Measurements from ENCODE around the gene ZFP2.
"Not testable (repeated sequence)": the region's sequence is repeated elsewhere in the genome, so short reads cannot be mapped to it uniquely, and the experiment has no call there.

The ZFP2 gene

DNA sequence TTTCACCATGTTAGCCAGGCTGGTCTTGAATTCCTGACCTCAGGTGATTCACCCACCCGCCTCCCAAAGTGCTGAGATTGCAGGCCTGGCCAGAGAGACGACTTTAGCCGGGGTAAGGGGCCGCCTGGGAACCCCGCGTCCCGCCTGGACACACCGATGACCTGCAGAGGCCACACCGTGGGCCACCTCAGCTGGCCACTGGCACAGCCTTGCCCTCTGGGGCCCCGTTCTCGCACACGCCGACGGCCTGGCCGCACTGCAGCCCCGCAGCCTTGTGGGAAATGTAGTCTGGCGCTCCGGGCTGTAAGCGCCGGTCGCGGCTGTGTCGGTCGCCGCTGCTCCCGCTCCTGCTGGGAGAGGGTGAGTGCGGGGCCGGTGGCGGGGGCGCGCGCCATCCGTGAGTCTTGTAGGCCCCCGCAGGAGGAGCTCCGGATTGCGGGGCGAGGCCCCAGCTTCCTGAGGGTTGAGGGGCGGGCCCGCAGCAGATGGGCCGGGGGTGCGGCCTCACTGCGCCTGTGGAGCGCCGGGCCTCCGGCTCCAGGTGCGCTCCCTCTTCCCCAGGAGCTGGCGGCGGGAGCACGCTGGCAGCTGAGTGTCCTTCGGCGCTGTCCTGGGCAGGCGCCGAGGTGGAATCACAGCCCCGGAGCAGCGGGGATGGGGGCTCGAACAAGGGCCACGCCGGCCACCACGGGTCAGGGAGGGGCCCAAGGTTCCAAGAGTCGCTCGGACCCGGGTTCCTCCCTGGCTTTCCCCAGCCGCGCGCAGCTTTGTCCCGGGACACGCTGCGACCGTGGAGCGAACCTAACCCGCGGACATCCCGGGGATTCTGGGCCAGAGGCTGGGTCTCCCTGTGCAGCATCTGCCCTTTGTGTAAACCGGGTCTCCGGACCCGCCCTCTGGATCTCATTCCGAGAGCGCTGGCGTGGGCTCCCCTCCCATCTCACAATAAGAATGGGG, at the start of gene ZFP2:
TSS of gene ZFP2 (plus strand) at position 299 of the 957 bp plus-strand sequence. CDS start 35,401 bp downstream, outside the sequence.
- no peak for DNase-seq (ENCODE audit: low read depth)

GRCh38 chr5:178849316-178849715, 46.4 kb upstream of the ZFP2 start:
- DNase-seq (ENCODE audit: low read depth) = no peak

DNA sequence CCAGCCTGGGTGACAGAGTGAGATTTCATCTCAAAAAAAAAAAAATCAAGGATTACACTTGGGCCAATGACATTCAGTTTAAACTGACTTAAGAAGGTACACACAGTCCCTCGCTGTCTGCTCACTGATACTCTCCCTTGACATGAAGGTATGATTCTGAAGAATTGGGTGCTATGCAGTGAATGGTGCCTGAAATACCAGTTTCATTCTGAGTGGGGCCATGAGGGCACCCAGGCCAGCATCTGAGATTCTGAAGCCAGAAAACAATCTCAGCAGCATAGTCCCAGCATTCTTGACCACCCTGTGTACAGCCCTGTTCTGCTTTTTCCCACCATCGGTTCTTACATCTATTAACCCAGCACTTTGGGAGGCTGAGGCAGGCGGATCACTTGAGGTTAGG, 43.8 kb upstream of the ZFP2 start:
- DNase-seq (ENCODE audit: low read depth) = no peak

GRCh38 chr5:178854284-178854683, 41.4 kb upstream of the ZFP2 start:
- DNase-seq (ENCODE audit: low read depth) = no peak

- peak; percentile 85 for DNase-seq (ENCODE audit: low read depth)
These were observed 35.8 kb upstream of the ZFP2 start, which contains the start of gene ZNF354B for GRCh38 chr5:178859625-178860521. Gene ZNF354B, plus strand, starts transcription at chr5:178859953. Its CDS starts 1,095 bp downstream, at chr5:178861048.

DNA sequence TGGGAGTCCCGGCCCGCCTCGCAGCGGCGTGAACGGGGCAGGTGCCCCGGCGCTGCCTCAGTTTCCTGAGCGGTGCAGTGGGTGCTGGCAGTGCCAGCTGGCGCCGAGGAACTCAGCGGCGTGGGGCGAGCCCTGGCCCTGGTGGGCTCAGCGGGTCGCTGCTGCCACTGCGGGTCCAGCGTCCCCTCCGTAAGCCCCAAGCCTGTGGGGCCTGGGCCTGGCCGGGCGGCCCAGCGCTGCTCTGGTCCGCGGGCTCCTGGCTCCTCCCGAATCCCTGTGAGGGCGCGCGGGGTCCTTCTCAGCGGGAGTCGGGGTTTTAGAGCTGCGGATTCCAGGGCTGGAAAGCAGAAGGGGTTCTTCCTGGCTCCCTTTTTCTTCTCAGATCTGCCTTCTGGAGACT, 35.1 kb upstream of the ZFP2 start:
- DNase-seq (ENCODE audit: low read depth) = not testable (repeated sequence)

GRCh38 chr5:178861627-178862026, 34.1 kb upstream of the ZFP2 start:
- no peak for DNase-seq (ENCODE audit: low read depth)

DNA sequence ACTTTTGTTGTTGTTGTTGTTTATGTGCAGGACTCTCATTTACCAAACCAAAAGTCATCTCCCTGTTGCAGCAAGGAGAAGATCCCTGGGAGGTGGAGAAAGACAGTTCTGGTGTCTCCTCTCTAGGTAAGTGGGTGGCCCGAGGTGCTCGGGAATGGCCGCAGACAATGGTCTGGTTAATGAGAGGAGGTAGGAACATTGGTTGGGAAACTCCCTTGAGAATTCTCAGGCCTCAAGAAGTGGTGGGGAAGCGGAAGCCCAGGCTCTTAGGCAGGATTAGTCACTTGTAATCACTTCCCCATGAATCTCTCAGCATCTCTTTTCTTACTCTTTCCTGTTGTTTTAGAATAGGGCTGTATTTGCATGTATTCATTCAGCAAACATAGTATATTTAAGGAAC, 28.8 kb upstream of the ZFP2 start:
- DNase-seq (ENCODE audit: low read depth) = no peak

- DNase-seq (ENCODE audit: low read depth) = peak; percentile 20
These were observed 26.1 kb upstream of the ZFP2 start for GRCh38 chr5:178869577-178869976.

DNA sequence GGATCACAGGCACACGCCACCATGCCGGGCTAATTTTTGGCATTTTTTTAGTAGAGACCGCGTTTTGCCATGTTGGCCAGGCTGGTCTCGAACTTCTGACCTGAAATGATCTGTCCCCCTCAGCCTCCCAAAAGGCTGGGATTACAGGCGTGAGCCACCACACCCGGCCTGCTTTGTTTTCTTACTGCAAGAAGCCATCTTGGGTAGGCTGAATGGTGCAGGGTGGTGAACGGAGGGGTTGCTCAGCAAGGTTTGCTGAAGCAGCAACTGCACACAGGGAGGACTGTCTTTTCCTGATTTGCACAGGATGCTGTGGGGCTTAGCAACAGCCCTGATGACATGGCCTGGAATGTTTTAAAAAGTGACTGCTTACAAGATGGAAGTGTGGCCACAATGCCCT, 25.3 kb upstream of the ZFP2 start:
- DNase-seq (ENCODE audit: low read depth) = no peak

DNA sequence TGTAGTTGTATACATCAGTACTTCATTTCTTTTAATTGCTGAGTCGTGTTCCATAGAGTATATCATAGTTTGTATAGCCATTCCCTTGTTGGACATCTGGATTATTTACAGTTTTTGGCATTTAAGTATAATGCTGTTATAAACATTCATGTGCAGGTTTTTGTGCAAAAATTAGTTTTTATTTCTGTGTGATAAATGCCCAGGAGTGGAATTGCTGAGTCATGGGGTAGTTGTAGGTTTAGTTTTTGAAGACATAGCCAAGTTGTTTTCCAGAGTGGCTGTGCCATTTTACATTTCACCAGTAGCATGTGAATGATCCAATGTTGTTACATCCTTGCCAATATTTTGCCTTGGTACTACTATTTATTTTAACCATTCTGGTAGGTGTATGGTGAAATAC, 23.4 kb upstream of the ZFP2 start:
- DNase-seq (ENCODE audit: low read depth) = no peak

- not testable (repeated sequence) for DNase-seq (ENCODE audit: low read depth)
These were observed 12.5 kb upstream of the ZFP2 start for GRCh38 chr5:178883115-178883694.

DNA sequence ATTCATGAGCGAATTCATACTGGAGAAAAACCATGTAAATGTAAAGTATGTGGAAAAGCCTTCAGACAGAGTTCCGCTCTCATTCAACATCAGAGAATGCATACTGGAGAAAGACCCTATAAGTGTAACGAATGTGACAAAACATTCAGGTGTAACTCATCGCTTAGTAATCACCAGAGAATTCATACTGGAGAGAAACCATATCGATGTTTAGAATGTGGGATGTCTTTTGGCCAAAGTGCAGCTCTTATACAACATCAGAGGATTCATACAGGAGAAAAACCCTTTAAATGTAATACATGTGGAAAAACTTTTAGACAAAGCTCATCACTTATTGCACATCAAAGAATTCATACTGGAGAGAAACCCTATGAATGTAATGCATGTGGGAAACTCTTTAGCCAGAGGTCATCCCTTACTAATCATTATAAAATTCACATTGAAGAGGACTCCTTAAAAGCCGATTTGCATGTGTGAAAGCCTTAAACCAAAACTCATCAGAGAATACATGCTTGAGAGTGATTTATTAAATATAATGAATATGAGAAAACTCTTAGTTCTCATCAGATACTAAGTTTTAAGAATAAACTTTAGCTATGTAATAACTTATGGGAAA, 11.8 kb upstream of the ZFP2 start:
- no peak for DNase-seq (ENCODE audit: low read depth)

DNA sequence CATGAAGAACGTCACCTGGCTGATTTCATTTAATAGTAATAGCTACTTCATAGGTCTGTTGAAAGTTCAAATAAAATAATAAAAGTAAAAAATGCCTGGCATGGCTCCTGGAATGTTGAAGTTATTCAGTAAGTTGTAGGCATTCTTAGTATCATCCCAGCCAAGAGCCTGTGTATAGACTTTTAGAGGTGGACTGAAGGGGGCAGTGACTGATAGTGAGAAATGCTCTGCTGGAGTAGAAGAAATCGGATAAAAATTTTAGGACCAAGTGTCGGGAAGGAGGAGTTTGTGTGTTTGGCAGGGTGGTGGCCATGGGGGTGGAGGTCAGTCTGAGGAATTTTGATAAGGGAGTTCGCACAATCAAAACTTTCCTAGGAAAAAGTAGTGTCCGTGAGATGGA, 3.6 kb downstream of the ZFP2 start:
- no peak for DNase-seq (ENCODE audit: low read depth)

GRCh38 chr5:178902849-178903248, 7.1 kb downstream of the ZFP2 start:
- no peak for DNase-seq (ENCODE audit: low read depth)

- DNase-seq (ENCODE audit: low read depth) = no peak
These were observed 36.4 kb downstream of the ZFP2 start for GRCh38 chr5:178931846-178932760.

GRCh38 chr5:178940569-178941360, 45.1 kb downstream of the ZFP2 start, which contains the start of gene ZNF454:
Gene ZNF454, plus strand, starts transcription at chr5:178941198. Its CDS starts 1,594 bp downstream, at chr5:178942792.
- DNase-seq (ENCODE audit: low read depth) = peak; percentile 83

GRCh38 chr5:178941361-178941760, 45.6 kb downstream of the ZFP2 start:
- no peak for DNase-seq (ENCODE audit: low read depth)

DNA sequence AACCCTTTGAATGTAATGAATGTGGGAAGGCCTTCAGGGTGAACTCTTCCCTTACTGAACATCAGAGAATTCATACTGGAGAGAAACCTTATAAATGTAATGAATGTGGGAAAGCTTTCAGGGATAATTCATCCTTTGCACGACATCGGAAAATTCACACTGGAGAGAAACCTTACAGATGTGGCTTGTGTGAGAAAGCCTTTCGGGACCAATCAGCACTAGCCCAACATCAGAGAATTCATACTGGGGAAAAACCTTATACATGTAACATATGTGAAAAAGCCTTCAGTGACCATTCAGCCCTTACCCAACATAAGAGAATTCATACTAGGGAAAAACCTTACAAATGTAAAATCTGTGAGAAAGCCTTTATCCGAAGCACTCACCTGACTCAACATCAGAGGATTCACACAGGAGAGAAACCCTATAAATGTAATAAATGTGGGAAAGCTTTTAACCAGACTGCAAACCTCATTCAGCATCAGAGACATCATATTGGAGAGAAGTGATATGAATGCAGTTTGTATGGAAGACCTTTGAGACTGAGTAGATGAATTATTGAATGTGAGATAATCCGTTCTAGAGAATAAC, 69.8 kb downstream of the ZFP2 start:
- DNase-seq (ENCODE audit: low read depth) = no peak
